ENCODE measurements around the gene NID1.
"Not testable (repeated sequence)": the region's sequence is repeated elsewhere in the genome, so short reads cannot be mapped to it uniquely, and the experiment has no call there.

Gene NID1

GRCh38 chr1:235995511-235995910 lies 69.4 kb downstream of the NID1 start:
- no peak for DNase-seq

GRCh38 chr1:235993652-235994051 lies 71.2 kb downstream of the NID1 start:
- DNase-seq: no peak

- no peak for DNase-seq
These were observed 72.0 kb downstream of the NID1 start for GRCh38 chr1:235992868-235993267.

- DNase-seq: no peak
These were observed 72.5 kb downstream of the NID1 start for GRCh38 chr1:235992346-235992745.

GRCh38 chr1:235990330-235990795 lies 74.5 kb downstream of the NID1 start:
- DNase-seq: no peak

GRCh38 chr1:235989105-235989504 lies 75.8 kb downstream of the NID1 start:
- no peak for DNase-seq

GRCh38 chr1:235986869-235987268 lies 78.0 kb downstream of the NID1 start:
- no peak for DNase-seq

- no peak for DNase-seq
These were observed 80.7 kb downstream of the NID1 start for GRCh38 chr1:235984041-235984825.

- no peak for DNase-seq
These were observed 83.9 kb downstream of the NID1 start for GRCh38 chr1:235980976-235981375.

GRCh38 chr1:235979716-235980333 lies 85.1 kb downstream of the NID1 start:
- no peak for DNase-seq

GRCh38 chr1:235979176-235979575 lies 85.7 kb downstream of the NID1 start:
- no peak for DNase-seq

- DNase-seq: no peak
These were observed 88.4 kb downstream of the NID1 start for GRCh38 chr1:235976490-235976889.

- no peak for DNase-seq
These were observed 90.3 kb downstream of the NID1 start for GRCh38 chr1:235974616-235975015.

GRCh38 chr1:235972691-235973090 lies 92.2 kb downstream of the NID1 start:
- not testable (repeated sequence) for DNase-seq

- DNase-seq: no peak
These were observed 92.6 kb downstream of the NID1 start for GRCh38 chr1:235972311-235972689.

GRCh38 chr1:235971571-235972310 lies 93.1 kb downstream of the NID1 start:
- peak; percentile 86 for DNase-seq

GRCh38 chr1:235971020-235971419 lies 93.9 kb downstream of the NID1 start:
- DNase-seq: no peak

GRCh38 chr1:235968831-235969230 lies 96.1 kb downstream of the NID1 start:
- no peak for DNase-seq

- DNase-seq: not testable (repeated sequence)
These were observed 98.8 kb downstream of the NID1 start for GRCh38 chr1:235966134-235966533.

GRCh38 chr1:235960809-235961208 lies 104.1 kb downstream of the NID1 start:
- no peak for DNase-seq

- DNase-seq: no peak
These were observed 106.9 kb downstream of the NID1 start for GRCh38 chr1:235958021-235958420.

- DNase-seq: no peak
These were observed 109.1 kb downstream of the NID1 start for GRCh38 chr1:235955777-235956176.
